Measurements from ENCODE around the gene SCAMP4. TPM values are rescaled to one million over a fixed set of nuclear protein-coding genes. Genes with fewer than 3 reads are reported as not detected.
A peak's percentile ranks its signal among the peaks of the same experiment; 100 is the strongest.

The SCAMP4 gene
- total RNA-seq, 2 experiments from 2014 or later = 21.3 to 49.9 TPM

DNA sequence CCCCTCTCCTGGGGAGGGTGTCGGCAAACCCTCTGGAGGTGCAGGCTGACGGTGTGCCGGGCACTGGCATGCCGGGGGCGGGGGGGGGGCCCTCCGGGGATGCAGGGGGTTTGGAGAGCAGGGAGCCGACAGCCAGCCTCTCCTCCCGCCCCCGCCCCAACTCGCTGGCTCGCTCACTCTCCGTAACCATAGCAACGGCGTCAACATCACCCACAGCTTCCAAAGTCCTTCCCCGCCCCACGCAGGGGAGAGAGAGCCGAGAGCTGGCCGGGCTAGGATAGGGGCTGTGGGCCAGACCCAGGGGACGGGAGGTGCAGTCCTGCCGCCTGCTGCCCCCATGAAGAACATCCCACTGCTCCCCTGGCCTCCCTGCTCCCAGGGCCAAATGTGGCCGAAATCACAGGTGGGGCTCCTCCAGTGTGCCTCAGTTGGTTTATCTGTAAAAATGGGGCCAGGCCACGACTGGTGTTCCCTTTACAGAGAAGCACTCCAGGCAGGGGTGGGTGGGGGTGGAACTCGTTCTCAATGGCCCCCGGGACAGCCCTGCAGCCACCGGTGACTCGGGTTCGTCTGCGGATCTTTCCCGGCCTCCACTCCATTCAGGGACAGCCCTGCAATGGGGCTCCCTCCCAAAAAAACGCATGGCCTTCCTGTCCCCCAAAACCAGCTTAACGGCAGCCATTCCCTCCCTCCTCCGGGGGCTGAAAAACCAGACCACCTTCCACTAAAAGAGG lies 45.0 kb upstream of the SCAMP4 start:
- no peaks in the 10 kb centered on the region for H3K9me2 ChIP-seq (ENCODE audit: insufficient read depth, low read length)
- H3K36me3 ChIP-seq (ENCODE audit: insufficient read depth, low read length) = peaks cover 7% of the 10 kb centered on the region; the same call in 1 of the 2 replicates
- peak overlapping the region; percentile 97 for H3K4me3 ChIP-seq (ENCODE audit: low read depth, low read length, poor library complexity, severe bottlenecking)
- H4K20me1 ChIP-seq (ENCODE audit: insufficient read depth, low read length) = peaks cover 23% of the 10 kb centered on the region
- intact Hi-C loops (cut with micrococcal nuclease; ENCODE audit: unreplicated experiment) = no loop called here
- peaks cover 69% of the 10 kb centered on the region for H3K79me2 ChIP-seq (ENCODE audit: insufficient read depth, low read depth, low read length)
- no peaks in the 10 kb centered on the region for H3K9me3 ChIP-seq (ENCODE audit: low read length)
- CTCF ChIA-PET (ENCODE audit: unreplicated experiment) = no interaction called here
- POLR2A ChIA-PET = no interaction called here
- no peak overlapping the region for H3K27ac ChIP-seq (ENCODE audit: low read depth, low read length, poor library complexity, severe bottlenecking)
- TF ChIP-seq EZH2phosphoT487 (IDR thresholded peaks at IDR 0.05; ENCODE audit: borderline replicate concordance, low read depth, low read length) = no peak
- TF ChIP-seq, protein P1, sequence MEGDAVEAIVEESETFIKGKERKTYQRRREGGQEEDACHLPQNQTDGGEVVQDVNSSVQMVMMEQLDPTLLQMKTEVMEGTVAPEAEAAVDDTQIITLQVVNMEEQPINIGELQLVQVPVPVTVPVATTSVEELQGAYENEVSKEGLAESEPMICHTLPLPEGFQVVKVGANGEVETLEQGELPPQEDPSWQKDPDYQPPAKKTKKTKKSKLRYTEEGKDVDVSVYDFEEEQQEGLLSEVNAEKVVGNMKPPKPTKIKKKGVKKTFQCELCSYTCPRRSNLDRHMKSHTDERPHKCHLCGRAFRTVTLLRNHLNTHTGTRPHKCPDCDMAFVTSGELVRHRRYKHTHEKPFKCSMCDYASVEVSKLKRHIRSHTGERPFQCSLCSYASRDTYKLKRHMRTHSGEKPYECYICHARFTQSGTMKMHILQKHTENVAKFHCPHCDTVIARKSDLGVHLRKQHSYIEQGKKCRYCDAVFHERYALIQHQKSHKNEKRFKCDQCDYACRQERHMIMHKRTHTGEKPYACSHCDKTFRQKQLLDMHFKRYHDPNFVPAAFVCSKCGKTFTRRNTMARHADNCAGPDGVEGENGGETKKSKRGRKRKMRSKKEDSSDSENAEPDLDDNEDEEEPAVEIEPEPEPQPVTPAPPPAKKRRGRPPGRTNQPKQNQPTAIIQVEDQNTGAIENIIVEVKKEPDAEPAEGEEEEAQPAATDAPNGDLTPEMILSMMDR (conservative IDR thresholded peaks at IDR 0.05; ENCODE audit: low read length) = no peak
- peak; percentile 62 for DNase-seq (ENCODE audit: low spot score)
- BruUV-seq (replicated peaks) = no TSS peak
- H3K4me2 ChIP-seq (ENCODE audit: low read length) = peak overlapping the region; percentile 98
- no peak overlapping the region for H2AFZ ChIP-seq (ENCODE audit: low read length)
- H3K4me1 ChIP-seq (ENCODE audit: insufficient read depth, low read length, poor library complexity, severe bottlenecking) = peaks cover 69% of the 10 kb centered on the region

DNA sequence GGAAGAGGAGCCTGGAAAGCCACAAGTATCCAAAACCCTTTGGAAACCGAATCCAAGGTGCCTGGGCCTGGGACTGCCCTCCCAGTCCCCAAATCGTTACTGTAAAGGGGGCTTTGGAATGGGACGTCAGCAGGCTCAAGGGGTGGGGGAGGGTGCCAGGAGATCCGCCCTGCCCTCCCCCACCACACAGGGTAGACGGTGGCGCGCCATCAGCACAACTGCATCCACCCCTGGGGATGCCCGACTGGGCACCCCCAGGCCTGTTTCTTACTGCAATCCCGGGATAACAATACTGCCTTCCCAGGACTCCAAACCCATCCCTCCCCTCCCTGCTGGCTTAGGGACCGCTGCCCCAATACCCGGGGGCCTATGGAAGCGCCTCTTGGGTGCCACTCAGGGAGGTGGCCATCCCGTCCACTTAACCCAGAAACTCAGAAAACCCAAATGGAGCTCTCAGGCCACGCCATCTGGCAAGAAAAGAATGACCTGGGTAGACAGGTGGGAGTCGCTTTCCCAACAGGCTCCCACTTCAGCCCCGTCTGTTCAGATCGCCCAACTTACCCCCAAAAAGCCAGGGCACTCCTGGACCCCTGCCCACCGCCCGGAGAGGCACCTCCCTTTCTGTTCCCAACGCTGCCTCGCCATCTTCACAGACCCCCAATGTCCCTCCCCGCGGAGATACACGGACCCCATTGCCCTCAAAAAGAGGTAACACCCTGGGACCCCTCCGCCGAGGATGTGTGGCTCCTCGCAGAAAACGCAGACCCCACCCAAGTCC lies 44.2 kb upstream of the SCAMP4 start:
- POLR2A ChIA-PET = no interaction called here
- H3K27ac ChIP-seq (ENCODE audit: low read depth, low read length, poor library complexity, severe bottlenecking) = no peak overlapping the region
- no peak overlapping the region for H2AFZ ChIP-seq (ENCODE audit: low read length)
- TF ChIP-seq, protein P1 (conservative IDR thresholded peaks at IDR 0.05; ENCODE audit: low read length) = no peak
- TF ChIP-seq EZH2phosphoT487 (IDR thresholded peaks at IDR 0.05; ENCODE audit: borderline replicate concordance, low read depth, low read length) = no peak
- peaks cover 61% of the 10 kb centered on the region for H3K79me2 ChIP-seq (ENCODE audit: insufficient read depth, low read depth, low read length)
- H3K4me1 ChIP-seq (ENCODE audit: insufficient read depth, low read length, poor library complexity, severe bottlenecking) = peaks cover 65% of the 10 kb centered on the region
- intact Hi-C loops (cut with micrococcal nuclease; ENCODE audit: unreplicated experiment) = no loop called here
- peak overlapping the region; percentile 98 for H3K4me2 ChIP-seq (ENCODE audit: low read length)
- H3K9me2 ChIP-seq (ENCODE audit: insufficient read depth, low read length) = no peaks in the 10 kb centered on the region
- no TSS peak for BruUV-seq (replicated peaks)
- CTCF ChIA-PET (ENCODE audit: unreplicated experiment) = no interaction called here
- H4K20me1 ChIP-seq (ENCODE audit: insufficient read depth, low read length) = peaks cover 23% of the 10 kb centered on the region
- peak overlapping the region; percentile 97 for H3K4me3 ChIP-seq (ENCODE audit: low read depth, low read length, poor library complexity, severe bottlenecking)
- H3K9me3 ChIP-seq (ENCODE audit: low read length) = no peaks in the 10 kb centered on the region
- no peak for DNase-seq (ENCODE audit: low spot score)
- H3K36me3 ChIP-seq (ENCODE audit: insufficient read depth, low read length) = peaks cover 11% of the 10 kb centered on the region; the same call in 1 of the 2 replicates

All from OCI-LY7 (cell line).